GM21423 (cell line): ENCODE measurements around the gene SLIT1.

ENCODE experiments used
- ATAC-seq: cut with Tn5 transposase; IDR thresholded peaks from one replicate; pipeline ENCODE4 v1.9.1; 2021; ENCODE audit warnings: mild to moderate bottlenecking, moderate library complexity; ENCODE audit not compliant: unreplicated experiment

Gene SLIT1

DNA sequence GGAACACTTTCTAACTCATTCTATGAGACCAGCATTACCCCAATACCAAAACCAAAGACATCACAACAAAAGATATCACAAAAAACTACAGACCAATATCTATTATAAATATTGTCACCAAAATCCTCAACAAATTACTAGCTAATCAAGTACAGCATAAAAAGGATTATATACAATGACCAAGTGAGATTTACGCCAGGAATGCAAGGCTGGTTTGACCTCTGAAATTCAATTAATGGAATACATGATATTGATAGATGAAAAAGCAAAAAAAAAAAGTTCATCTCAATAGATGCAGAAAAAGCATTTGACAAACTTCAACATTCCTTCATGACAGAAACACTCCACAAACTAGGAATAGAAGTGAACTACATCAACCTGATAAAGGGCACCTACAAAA is 178.3 kb downstream of the SLIT1 start:
- no peak for ATAC-seq

DNA sequence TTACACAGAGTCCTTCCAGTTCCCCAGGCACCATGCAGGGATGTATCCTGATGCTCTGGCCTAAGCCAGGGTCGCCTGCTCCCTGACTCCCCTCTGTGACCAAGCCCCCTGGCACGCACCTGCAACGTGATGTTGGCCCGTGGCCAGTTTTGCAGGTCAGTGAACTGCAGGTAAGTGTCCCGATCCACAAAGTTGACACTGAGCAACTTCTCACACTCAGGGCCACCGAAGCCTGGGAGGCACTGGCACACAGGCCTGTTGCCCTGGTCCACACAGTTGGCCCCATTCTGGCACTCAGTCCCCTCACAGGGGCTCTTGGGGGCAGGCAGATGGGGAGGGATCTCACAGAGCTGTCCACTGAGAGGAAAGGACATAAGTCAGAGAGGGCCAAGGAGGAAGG is 179.4 kb downstream of the SLIT1 start:
- no peak for ATAC-seq

- ATAC-seq = no peak
Measured at GRCh38 chr10:97005349-97005748, 180.4 kb downstream of the SLIT1 start.

GRCh38 chr10:97004591-97004990 is 181.2 kb downstream of the SLIT1 start:
- no peak for ATAC-seq

DNA sequence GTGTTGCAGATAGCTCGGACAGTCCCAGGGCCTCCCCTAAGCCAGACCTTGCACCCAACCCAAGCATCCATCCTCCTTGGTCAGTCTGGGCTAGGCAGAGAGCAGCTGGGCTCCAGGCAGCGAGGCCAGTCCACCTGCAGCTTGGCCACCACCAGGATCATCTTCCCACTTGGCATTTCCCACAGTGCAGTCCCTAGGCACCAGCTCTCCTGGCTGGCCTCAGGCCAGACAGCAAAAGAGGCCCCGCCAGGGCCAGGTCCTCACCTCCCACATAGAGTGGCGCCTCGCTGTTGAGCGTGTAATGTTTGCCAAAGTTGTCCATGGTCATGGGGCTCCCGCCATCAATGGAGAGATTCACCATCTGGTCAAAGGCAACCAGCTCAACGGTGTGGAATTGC is 182.0 kb downstream of the SLIT1 start:
- no peak for ATAC-seq

- ATAC-seq = no peak
Measured at GRCh38 chr10:97003151-97003803, 182.5 kb downstream of the SLIT1 start.

- ATAC-seq = no peak
Measured at GRCh38 chr10:97002670-97003069, 183.1 kb downstream of the SLIT1 start.

GRCh38 chr10:97001183-97001991 is 184.4 kb downstream of the SLIT1 start:
- no peak for ATAC-seq

DNA sequence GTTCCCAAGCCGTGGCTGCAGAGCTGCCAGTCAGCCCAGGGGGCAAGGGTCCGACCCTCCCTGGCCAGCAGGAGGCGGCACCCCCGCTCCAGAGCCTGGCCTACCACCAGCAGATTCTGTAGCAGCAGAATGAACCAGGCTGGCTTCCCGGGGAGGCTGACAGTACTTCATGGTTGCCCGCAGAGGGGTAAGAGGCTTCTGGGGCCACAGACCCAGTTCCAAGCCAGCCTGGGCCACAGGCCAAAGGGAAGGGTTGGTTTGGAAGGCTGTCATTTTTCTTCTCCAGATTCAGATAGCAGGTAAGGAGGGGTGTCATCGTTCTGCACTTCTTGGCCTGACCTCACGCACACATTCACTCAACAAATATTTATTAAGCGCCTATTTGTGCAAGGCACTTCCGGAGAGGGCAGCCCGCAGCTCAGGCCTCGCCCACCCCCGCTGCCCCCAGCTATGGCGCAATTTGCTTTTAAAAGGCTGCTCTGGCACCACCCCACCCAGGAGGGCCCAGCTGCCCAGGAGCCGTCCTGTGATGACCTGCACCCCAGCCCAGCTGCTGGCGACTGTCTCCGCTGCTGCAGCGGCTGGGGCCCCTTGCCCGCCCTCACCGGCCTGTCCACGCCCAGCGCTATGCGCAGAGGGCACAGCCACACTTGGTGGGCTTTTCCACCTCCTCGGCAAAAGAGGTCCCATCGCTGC is 185.1 kb downstream of the SLIT1 start:
- ATAC-seq = no peak

- no peak for ATAC-seq
Measured at GRCh38 chr10:96999987-97000386, 185.8 kb downstream of the SLIT1 start.

DNA sequence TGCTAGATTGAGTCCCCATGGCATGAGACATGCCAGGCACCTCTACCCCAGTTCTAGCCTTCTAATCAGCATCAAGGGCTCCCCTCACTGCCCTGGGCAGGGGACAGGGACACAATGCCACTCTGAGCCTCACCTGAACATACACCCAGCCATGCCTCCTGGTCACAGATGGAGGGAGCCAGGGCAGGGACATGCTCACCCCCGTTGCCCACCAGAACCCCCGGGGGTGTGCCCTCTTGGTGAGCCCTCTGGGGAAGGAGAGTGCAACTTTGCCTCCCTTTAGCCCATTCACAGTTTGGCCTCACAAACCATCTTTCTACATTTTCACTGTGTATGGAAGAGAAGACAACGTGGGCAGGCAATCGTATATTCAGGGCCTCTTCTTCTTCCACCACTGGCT is 186.4 kb downstream of the SLIT1 start:
- ATAC-seq = no peak

DNA sequence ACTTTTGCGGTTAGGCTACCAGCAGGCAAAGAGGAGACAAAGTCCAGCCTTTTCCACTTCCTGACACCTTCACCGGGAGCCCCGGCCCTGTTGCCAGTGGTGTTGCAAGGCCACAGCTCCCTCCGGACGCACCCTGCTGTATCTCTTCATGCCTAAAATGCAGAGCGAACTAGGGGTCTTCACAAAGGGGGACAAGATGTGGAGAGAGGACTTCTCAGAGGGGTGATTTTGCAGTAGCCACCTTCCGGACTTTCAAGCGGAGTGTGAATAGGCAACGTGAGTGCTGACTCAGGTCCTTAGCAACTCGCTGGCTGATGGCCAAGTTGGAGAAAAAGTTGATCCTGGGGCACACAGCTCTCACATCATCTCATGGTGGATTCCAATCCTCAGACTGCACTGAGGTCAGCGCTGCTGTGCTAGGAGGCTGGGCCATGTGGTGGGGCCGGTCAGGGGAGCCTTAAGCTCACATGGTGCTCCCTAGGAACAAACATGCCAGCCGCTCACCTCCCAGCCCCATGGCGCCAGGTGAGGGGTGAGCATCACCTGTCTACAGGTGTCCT is 187.3 kb downstream of the SLIT1 start:
- no peak for ATAC-seq

DNA sequence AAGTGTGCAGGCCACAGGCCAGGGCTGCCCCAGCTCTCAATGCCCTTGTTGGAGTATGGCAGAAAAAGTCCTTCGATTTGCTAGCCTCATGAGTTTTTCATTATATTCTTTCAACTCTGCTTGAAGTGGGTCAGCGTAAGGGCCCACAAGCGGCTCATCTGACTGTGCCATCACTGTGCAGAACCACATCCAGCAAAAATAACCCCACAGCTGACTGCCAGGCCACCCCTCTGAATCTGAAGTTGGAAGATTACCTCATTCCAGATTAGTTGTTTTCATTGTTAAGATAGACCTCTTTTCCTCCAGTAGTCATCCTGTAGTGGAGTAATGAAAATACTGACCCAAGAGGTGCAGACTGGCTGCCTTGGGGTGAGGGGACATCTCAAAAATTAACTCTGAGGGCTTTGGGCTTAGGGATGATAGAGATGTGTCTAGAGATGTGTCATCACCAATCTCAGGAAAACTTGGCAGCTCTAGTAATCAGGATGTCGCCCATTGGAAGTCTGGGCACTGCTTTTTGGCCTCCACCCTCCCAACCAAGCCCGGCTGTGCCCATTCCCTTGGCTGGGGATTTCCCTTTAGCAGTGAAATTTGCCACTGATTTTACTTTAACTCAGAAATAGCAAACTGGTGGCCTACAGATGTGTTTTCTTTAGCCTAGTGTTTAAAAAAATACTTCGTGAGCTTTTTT is 189.3 kb downstream of the SLIT1 start:
- ATAC-seq = no peak

GRCh38 chr10:96995851-96996250 is 189.9 kb downstream of the SLIT1 start:
- ATAC-seq = no peak

DNA sequence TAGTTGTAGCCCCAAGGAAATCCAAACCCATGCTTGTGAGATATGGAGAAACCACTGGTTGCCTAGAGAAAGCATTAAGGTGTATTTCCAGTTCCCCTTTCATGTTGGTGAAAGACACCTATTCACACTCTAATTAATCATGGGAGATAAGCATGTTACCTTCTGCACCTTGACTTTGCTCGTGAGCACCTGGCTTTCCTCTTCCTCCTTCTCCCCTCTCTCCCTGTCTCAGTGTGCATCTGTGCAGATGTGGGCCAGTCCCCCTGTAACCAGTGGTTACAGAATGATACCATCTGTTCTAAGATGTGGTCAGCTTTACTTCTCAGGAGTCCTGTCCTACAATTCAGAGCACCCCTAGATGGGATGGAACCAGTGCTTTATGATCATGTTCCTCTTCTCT is 193.0 kb downstream of the SLIT1 start:
- peak; percentile 66 for ATAC-seq

- no peak for ATAC-seq
Measured at GRCh38 chr10:96991313-96991841, 194.4 kb downstream of the SLIT1 start.

DNA sequence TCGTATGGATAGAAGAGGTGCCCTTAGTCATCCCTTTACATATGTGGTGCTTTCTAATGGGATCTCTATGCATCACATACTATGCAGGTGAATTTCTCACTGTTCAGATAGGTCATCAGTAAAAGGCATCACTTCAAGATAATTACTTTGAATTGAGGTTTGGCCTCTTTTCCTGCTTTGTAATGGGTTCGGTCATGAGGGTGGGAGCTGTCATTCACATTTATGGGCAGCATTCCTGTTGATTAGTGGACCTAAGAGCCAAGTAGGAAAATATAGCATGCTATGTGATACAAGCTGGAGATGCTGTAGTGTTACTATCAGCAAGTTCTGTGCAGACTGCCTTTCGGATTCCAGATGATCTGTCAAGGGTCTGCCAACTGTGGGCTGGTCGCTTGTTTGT is 197.3 kb downstream of the SLIT1 start:
- no peak for ATAC-seq

DNA sequence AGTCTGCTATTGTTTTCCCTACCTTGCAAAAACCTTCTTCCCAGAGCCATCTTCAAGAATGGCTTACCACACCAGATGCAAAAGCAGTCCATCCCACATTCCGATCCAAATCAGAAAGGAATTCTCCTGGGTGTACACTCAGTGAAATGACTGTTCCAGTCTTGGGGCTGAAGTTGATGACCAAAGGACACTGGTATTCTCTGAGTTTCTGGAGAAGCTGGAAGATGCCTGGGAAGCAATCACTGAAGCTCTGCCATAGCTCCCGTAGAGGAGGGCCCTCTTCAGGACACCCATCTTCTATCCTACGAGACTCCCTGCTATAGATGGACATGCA is 197.9 kb downstream of the SLIT1 start:
- ATAC-seq = no peak

GRCh38 chr10:96987141-96987841 is 198.5 kb downstream of the SLIT1 start:
- no peak for ATAC-seq

DNA sequence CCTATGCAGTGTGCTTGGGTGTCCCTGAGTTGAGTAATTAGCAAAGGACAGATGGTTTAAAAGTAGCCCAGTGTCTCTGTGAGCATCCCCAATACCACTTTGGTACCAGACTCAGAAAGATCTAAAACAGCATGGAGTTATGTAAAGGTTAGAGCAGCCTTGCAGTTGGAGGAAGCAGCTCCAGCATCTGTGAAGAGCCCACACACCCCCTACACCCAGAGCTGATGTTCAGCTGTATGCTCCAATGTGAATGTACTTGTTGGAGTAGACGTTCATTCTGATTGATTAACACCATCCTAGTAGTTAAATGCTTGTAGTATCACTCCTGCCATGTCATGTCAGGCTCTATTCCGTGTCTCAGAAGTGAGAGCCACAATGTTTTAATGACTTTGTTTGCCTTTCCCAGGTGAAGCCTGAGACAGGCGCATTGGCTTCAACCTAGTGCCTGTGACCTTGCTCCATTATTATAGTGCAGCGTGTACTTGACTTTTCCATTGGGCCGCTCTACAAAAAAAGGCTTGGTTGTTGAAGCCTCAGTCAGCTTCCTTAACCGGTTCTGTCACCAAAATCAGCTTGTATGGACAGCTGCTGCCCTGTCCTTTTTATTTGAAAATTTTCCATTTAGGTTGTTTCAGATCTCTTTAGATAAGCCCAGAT is 199.4 kb downstream of the SLIT1 start:
- no peak for ATAC-seq
